GM19452 (cell line): ENCODE data around the gene CLTA.
"Not testable (repeated sequence)": the region's sequence is repeated elsewhere in the genome, so short reads cannot be mapped to it uniquely, and the experiment has no call there.

Source experiments
- ATAC-seq: cut with Tn5 transposase; IDR thresholded peaks from one replicate; pipeline ENCODE4 v1.9.1; 2021; ENCODE audit not compliant: unreplicated experiment

Gene CLTA

DNA sequence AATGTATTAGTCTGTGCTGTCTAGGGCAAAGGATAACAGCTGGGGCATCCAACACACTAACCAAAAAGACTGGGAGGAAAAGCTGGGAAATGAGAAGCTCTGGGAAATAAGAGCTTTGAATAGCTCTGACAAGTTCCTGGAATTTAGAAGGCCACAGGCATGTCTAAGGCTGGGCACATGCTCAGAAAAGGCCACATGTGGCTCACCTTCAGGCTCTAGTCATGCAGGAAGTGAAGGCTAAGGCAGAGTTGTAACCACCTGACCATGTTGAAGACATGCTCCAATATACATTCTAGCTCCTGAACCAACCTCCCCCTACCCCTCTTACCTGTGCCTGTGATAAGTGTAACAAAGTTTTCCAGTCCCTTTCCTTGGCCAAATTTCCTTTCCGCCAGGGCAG lies 31.7 kb downstream of the CLTA start:
- no peak for ATAC-seq

DNA sequence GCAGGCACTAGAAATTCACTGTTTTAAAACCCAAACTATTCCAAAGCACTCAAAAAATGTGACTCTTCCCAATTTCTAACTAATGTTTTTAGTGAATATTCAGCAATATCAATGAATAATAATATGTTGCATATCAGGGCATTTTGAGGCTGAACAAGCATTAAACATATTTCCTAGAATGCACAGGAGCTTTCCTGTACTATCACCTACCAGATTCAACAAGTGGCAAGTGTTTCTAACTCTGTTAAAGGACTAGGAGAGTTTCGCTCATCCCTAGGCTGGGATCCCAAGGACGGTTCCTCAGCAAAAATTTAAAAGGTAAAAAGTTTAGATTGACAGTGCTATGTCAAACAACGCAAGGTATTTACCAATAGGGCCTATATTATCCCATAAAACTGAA lies 46.5 kb downstream of the CLTA start:
- ATAC-seq: no peak

DNA sequence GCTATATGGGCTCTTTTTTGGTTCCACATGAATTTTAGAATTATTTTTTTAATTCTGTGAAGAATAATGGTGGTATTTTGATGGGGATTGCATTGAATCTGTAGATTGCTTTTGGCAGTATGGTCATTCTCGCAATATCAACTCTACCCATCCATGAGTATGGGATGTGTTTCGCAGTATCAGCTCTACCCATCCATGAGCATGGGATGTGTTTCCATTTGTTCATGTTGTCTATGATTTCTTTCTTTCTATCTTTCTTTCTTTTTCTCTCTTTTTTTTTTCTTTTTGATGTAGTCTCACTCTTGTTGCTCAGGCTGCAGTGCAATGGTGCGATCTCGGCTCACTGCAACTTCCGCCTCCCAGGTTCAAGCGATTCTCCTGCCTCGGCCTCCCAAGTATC lies 48.5 kb downstream of the CLTA start:
- not testable (repeated sequence) for ATAC-seq

DNA sequence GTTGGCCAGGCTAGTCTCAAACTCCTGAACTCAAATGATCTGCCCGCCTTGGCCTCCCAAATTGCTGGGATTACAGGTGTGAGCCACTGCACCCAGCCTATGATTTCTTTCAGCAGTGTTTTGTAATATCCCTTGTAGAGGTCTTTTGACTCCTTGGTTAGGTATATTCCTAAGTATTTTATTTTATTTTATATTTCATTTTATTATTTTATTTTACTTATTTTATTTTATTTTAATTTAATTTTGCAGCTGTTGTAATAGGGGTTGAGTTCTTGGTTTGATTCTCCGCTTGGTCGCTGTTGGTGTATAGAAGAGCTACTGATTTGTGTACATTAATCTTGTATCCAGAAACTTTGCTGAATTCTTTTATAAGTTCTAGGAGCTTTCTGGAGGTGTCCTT lies 49.0 kb downstream of the CLTA start:
- ATAC-seq: not testable (repeated sequence)

DNA sequence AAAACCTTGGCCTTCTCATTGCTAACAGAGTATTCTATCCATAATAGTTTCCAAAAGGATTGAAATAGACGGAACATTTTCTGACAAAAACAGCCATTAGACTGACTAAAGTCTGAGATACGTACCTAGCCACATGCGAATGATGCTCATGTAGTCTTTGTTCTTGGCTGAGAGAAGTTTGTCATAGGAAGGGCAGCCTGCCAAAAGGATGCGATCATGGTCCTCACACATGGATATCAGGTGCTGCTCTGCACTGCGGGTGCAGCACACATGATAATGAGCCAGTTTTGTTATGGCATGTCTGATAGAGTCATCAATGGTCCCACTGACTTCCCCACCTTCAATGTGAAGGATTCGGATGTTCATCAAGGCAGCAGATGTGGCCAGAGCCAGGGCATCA lies 55.2 kb downstream of the CLTA start:
- ATAC-seq: no peak

DNA sequence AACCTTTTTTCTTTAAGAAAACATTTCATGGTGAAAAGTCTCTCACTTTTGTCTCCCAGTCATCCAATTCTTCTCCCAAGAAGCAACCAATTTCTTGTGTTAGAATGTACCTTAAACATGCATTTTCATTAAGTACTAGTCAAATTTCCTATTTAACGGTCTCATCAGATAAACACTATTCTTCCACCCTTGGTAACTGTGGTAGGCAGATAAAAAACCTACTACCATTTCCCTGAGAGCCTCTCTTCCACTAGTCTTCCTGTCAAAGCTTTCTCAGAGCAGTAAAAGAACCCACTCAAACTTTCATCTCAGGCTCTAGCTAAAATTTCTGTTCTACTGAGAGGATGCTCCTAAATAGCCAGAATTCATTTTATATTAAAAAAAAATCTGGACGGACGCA lies 56.6 kb downstream of the CLTA start:
- no peak for ATAC-seq

DNA sequence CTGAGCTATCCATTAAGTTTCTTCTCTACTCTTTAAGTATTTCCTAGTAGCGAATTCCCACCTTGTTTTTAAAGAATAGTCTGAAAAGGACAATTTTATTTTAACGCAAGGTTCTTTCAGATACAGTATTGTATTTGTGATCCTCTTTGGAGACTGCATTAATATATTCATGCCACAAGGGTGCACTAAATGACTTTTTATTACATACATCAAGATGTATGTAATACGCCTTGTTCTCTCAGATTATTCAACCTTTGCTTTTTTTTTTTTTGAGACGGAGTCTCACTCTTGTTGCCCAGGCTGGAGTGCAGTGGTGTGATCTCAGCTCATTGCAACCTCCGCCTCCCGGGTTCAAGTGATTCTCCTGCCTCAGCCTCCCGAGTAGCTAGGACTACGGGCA lies 57.3 kb downstream of the CLTA start:
- ATAC-seq: not testable (repeated sequence)

DNA sequence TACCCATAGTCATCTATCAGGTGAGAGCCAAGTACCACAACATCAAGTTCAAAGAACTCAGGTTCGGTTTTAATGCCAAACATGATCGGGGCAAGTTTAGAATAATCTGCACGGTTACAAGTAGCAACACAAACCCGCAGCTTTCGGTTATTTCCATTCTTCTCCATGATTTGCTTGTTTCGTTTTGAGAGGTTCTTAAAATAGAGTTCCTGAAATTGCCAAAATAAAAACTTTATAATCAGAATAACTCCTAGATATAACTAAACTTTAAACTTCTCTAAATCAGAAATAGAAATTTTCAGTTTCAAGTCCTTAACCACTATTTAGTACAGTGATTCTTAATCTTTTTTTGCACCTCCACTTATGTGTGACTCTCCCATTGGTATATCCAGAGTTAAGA lies 58.5 kb downstream of the CLTA start:
- ATAC-seq: no peak

DNA sequence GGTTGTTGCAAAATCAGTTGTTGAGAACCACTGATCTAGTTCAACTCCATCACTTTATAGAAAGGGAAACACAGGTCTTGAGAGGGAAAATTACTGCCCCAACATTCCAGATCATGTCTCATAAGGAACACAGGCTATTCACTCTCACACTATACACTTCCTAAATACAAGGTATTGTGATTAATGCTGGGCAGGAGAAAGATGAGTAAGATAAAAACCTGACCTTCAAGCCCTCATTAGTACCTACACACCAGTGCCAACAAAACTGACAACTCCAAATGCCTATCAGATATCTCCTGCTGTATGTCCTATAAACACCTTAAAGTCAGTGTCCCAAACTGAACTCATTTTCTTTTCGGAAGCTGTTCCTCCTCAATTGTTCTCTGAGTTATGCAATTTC lies 59.4 kb downstream of the CLTA start:
- ATAC-seq: no peak

DNA sequence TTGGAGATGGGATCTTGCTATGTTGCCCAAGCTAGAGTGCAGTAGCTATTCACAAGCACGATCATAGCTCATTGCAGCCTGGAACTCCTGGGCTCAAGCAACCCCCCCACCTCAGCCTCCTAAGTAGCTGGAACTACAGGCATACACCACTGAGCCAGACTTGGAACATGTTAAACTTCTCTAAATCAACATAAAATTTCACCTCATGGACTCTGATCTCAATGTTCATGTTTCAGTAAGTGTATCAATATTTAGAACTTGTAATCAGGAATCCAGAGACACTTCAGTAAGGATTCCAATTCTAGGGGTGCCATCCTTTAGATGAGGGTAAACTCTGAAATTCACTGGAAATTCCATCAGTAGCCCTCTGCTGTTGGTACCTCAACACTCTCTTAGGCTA lies 60.7 kb downstream of the CLTA start:
- no peak for ATAC-seq

DNA sequence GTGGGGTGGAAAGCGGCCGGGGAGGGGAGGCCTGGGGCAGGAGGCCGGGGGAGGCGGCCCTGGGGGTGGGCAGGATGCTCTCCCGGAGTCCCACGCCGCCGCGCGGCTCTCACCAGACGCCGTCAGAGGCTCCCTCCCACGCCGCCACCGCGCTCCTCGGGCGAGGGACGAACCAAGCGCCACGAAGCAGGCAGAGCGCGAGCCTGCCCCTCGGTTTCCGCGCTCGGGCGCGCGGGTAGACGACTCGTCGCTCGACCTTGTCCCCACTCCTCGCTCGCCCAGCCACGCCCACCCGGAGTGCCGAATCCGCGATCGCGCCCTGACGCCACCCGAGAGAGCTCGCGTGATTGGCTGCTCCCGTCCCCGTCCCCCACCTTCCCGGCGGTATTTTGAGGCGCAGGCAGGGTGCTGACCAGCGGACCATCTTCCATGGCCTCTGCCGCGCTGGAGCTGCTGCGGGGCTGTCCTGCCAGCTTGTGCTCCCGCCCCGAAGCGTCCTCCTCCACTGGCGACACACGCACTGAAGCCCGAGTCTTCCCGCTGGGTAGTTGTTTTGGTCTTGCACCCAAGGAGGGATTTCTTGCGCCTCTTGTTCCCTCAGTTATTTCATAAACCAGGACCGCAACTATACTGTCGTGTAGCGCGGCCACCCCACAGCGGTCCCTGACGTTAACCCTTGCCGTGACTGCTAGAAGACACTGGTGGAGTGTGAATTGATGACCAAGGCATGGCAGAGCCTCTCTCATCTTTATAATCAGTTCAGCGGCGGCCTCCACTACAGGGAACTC lies 67.7 kb downstream of the CLTA start, which contains the start of gene GNE:
TSS of gene GNE (minus strand) at position 241 of the 788 bp plus-strand sequence. CDS start 9,093 bp downstream, outside the sequence.
- ATAC-seq: peak; percentile 87

DNA sequence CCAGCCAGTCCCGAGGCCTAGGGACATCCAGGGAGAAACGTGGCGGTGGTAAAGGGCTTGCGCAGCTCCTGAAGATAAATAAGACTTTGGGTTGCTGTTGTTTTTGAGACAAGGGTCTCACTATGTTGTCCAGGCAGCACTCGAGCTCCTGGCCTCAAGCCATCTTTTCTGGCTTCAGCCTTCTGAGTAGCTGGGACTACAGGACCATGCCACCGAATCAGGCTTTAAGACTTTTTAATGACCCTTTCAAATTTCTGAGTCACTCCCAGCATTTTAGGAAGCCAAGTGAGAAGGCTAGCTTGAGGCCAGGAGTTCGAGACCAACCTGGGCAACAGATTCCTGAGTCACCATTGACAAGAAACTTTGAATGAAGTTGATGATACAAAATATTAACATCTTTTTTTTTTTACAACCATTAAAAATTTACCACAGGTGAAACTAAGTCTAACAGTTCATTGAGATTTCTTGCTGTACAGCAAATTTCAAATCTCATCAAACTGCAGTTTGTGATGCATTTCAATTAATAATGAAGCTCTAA lies 68.3 kb downstream of the CLTA start:
- no peak for ATAC-seq
